CD4-positive, alpha-beta T cell (primary cell): ENCODE measurements around the gene RIPK1. TPM values are rescaled to one million over a fixed set of nuclear protein-coding genes. Genes with fewer than 3 reads are reported as not detected.
A peak's percentile ranks its signal among the peaks of the same experiment; 100 is the strongest.
"Not testable (repeated sequence)": the region's sequence is repeated elsewhere in the genome, so short reads cannot be mapped to it uniquely, and the experiment has no call there.

ENCODE experiments used
- ATAC-seq: fragments of 200-7000 bp; cut with Tn5 transposase; one replicate; pipeline ENCODE4 v1.10.0; 2022; ENCODE audit warnings: mild to moderate bottlenecking; ENCODE audit not compliant: poor library complexity
- CTCF ChIA-PET: fragments of 350-600 bp; sonication (Branson Sonifier 250); formaldehyde crosslinking; loops from one replicate; lab custom pipeline; 2021; ENCODE audit warnings: antibody characterized with exemption, inconsistent platforms; lab: Charles Lee
- POLR2A ChIA-PET: fragments of 350-600 bp; sonication (Branson Sonifier 250); formaldehyde crosslinking; loops from one replicate; lab custom pipeline; 2021; ENCODE audit warnings: antibody characterized with exemption, inconsistent platforms; lab: Charles Lee
- DNase-seq, 14 experiments: peaks; one replicate each; pipeline ENCODE4 v3.0.0-alpha.2; 2013 to 2020; ENCODE audit warnings: mixed read lengths in 2 of 14
- H3K27ac ChIP-seq, 2 donors: one replicate each; pipeline versions ENCODE4 v1.5.1 to v1.7.0; 2013; ENCODE audit warnings: low read length in 2 of 2, low read depth in 1 of 2, mild to moderate bottlenecking in 1 of 2
- H3K27me3 ChIP-seq, 2 experiments: 1 replicate in 1 of 2; 2 replicates in 1 of 2; pipeline versions ENCODE4 v1.6.1 to v1.7.0; 2013; ENCODE audit warnings: low read length in 2 of 2, control low read depth in 1 of 2, mild to moderate bottlenecking in 1 of 2, moderate library complexity in 1 of 2; ENCODE audit not compliant: insufficient read depth in 2 of 2, control insufficient read depth in 1 of 2
- H3K36me3 ChIP-seq: one replicate; pipeline ENCODE4 v1.6.1; 2013; ENCODE audit warnings: low read length, control low read depth; ENCODE audit not compliant: insufficient read depth
- H3K4me1 ChIP-seq: one replicate; pipeline ENCODE4 v1.6.1; 2013; ENCODE audit warnings: low read length, control low read depth; ENCODE audit not compliant: insufficient read depth
- H3K4me3 ChIP-seq: one replicate; pipeline ENCODE4 v1.5.1; 2013; ENCODE audit warnings: mild to moderate bottlenecking, low read length, moderate library complexity
- H3K9me3 ChIP-seq, 2 experiments: 1 replicate in 1 of 2; 2 replicates in 1 of 2; pipeline versions ENCODE4 v1.6.1 to v1.7.0; 2013; ENCODE audit warnings: low read length in 2 of 2, mild to moderate bottlenecking in 2 of 2, control low read depth in 1 of 2, moderate library complexity in 1 of 2; ENCODE audit not compliant: control insufficient read depth in 1 of 2, insufficient read depth in 1 of 2
- H3K27ac Mint-ChIP-seq: one replicate; pipeline ENCODE4 v1.8.0; 2020; ENCODE audit warnings: mixed read lengths
- H3K27me3 Mint-ChIP-seq: one replicate; pipeline ENCODE4 v1.8.0; 2021; ENCODE audit warnings: mixed read lengths
- H3K36me3 Mint-ChIP-seq: one replicate; pipeline ENCODE4 v1.8.0; 2021; ENCODE audit warnings: low read depth, mixed read lengths
- H3K4me1 Mint-ChIP-seq: one replicate; pipeline ENCODE4 v1.8.0; 2021; ENCODE audit warnings: low read depth, mixed read lengths
- H3K4me3 Mint-ChIP-seq: one replicate; pipeline ENCODE4 v1.8.0; 2020; ENCODE audit warnings: mild to moderate bottlenecking, mixed read lengths
- H3K9me3 Mint-ChIP-seq: one replicate; pipeline ENCODE4 v1.8.0; 2020; ENCODE audit warnings: mixed read lengths
- intact Hi-C, 2 experiments: fragments of 100-400 bp; cut with DNase I in 1 of 2; cut with micrococcal nuclease in 1 of 2; formaldehyde crosslinking; loops; one replicate each; pipeline versions ENCODE4 v1.15.1 to v1.9.0; 2023 to 2025; cut with DNase I, micrococcal nuclease
- total RNA-seq, 174 experiments: library from RNA in 2 of 174; stranded (reverse) in 2 of 174; gene quantifications; one replicate each; pipeline ENCODE4 v1.2.3 and lab custom pipeline; 2021 to 2026
- TF ChIP-seq, protein P1 (sequence below): fragments of 200-600 bp; IDR thresholded peaks from one replicate; pipeline ENCODE4 v1.8.0; 2022; ENCODE audit warnings: antibody characterized with exemption, mild to moderate bottlenecking

The RIPK1 gene
- total RNA-seq, 2 experiments from 2014 or later: 17.2 to 17.3 TPM

DNA sequence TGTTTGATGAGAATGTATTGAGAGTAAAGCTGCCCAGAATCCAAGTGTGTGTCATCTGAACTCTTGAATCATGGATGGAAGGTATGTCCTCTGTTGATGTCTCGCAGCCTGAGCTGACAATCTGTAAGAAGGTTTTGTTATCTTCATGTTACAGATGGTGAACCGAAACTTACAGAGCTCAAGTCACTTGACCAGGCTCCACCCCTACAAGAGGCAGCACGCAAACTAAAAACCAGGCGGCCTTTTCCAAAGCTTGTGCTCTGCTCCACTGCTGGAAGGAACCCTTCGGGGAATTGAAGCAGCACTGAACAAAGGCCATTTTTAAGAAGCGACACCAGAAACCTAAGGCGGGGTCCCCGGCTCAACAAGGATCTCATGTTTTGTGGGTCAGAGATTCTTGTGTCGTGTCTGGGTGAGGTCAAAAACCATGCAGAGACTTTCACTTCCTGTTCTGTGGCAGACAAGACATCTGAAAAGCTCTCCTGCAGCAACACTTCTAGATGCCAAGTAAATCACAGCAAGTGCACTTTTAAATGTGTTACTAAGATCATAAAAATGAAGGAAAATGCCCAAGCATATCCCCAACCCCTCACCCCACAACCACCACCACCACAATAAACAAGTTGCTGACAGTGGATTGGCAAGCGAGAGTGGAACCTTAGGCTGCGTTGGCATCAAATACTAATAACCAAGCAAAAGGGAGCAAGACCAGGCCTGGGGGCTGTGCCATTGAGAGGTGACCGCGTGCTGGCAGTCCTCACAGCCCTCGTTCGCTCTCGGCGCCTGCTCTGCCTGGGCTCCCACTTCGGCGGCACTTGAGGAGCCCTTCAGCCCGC lies 41.3 kb upstream of the RIPK1 start:
- DNase-seq: peak; percentile 15 to 74 (median 37)
- POLR2A ChIA-PET: interaction anchor here (0.7 to 8.9 kb wide), 22 partner anchors 9 to 261 kb away, joined by 3 to 82 read pairs (median 6); partner anchors contain the start of genes NQO2, RIPK1, SERPINB1 and TUBB2A
- Histone ChIP-seq H3K27me3 (no peaks in the 10 kb centered on the region), H3K27ac (peak overlapping the region; percentile 6 to 30), H3K36me3 (no peaks in the 10 kb centered on the region), H3K9me3 (no peaks in the 10 kb centered on the region), H3K4me1 (peaks cover 66% of the 10 kb centered on the region), H3K4me3 (peak overlapping the region; percentile 13)
- CTCF ChIA-PET: interaction anchor here (0.8 to 4.4 kb wide), 4 partner anchors 25 to 149 kb away, joined by 3 to 29 read pairs (median 4); no protein-coding TSS in a partner anchor
- peaks cover 5% of the 10 kb centered on the region for H3K36me3 Mint-ChIP-seq
- H3K27me3 Mint-ChIP-seq: peaks cover 6% of the 10 kb centered on the region
- TF ChIP-seq, protein P1, sequence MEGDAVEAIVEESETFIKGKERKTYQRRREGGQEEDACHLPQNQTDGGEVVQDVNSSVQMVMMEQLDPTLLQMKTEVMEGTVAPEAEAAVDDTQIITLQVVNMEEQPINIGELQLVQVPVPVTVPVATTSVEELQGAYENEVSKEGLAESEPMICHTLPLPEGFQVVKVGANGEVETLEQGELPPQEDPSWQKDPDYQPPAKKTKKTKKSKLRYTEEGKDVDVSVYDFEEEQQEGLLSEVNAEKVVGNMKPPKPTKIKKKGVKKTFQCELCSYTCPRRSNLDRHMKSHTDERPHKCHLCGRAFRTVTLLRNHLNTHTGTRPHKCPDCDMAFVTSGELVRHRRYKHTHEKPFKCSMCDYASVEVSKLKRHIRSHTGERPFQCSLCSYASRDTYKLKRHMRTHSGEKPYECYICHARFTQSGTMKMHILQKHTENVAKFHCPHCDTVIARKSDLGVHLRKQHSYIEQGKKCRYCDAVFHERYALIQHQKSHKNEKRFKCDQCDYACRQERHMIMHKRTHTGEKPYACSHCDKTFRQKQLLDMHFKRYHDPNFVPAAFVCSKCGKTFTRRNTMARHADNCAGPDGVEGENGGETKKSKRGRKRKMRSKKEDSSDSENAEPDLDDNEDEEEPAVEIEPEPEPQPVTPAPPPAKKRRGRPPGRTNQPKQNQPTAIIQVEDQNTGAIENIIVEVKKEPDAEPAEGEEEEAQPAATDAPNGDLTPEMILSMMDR: no peak
- peak overlapping the region; percentile 92 for H3K27ac Mint-ChIP-seq
- H3K4me1 Mint-ChIP-seq: peaks cover 62% of the 10 kb centered on the region
- H3K4me3 Mint-ChIP-seq: peak overlapping the region; percentile 76
- peak; percentile 36 for ATAC-seq
- intact Hi-C loops: loop anchor here in 1 of 2 experiments (2.0 kb wide), 1 partner anchor 28 kb away; the partner anchor contains the start of gene NQO2
- no peaks in the 10 kb centered on the region for H3K9me3 Mint-ChIP-seq

DNA sequence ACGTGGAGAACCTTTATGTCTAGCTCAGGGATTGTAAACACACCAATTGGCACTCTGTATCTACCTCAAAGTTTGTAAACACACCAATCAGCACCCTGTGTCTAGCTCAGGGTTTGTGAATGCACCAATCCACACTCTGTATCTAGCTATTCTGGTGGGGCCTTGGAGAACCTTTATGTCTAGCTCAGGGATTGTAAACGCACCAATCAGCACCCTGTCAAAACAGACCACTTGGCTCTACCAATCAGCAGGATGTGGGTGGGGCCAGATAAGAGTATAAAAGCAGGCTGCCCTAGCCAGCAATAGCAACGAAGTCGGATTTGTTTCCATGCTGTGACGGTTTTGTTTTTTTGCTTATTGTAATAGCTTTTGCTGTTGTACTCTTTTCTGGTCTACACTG lies 40.1 kb upstream of the RIPK1 start:
- peak overlapping the region; percentile 90 for H3K27ac Mint-ChIP-seq
- POLR2A ChIA-PET: interaction anchor here (1.5 to 8.9 kb wide), 6 partner anchors 13 to 40 kb away, joined by 5 to 82 read pairs (median 41); partner anchors contain the start of genes NQO2 and RIPK1
- peak overlapping the region; percentile 30 for H3K4me3 Mint-ChIP-seq

DNA sequence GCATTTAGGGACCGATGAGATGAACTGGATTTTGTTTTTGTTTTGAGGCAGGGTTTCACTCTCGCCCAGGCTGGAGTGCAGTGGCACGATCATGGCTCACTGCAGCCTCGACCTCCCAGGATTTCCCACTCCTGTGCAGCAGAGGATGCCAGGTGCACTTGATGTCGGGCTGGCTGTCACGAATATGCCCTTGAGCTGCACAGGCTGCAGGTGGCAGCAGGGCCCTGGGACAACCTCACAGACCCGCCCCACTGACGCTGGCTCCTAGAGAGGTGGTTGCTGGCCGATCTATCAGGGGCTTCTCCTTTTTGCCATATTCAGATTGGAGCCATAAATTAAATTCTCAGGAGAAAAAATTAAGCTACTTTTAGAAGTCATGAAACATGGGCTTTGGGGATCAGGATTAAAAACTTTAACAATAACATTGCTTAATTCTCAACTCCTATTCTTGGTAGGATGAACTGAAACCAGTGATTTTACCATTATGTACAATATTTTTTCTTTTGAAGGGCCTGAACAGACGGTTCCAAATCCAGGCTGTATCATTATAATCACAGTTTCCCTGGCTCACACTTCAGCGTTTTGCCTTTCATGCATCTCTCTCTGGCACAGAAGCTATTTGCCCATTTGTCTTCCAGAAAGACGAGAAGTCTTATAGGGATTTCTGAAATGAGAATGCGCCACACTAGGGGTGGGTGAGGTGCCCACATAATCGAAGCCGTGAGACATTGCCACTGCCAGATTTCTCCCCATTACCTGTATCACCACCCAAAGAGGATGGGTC lies 36.2 kb upstream of the RIPK1 start:
- H3K27ac Mint-ChIP-seq: no peak overlapping the region
- ATAC-seq (peak; percentile 75), DNase-seq (peak in 7 of 14 experiments; percentile 23 to 56 (median 43))
- ChIA-PET POLR2A (interaction anchor here (0.8 to 1.4 kb wide), 3 partner anchors 12 to 36 kb away, joined by 3 to 4 read pairs (median 4); partner anchors contain the start of genes NQO2 and RIPK1), CTCF (interaction anchor here (0.8 to 1.2 kb wide), 2 partner anchors 21 to 23 kb away, joined by 3 to 4 read pairs; no protein-coding TSS in a partner anchor)
- TF ChIP-seq, protein P1: no peak
- H3K9me3 Mint-ChIP-seq: no peaks in the 10 kb centered on the region
- no peak overlapping the region for H3K4me3 Mint-ChIP-seq
- peaks cover 10% of the 10 kb centered on the region for H3K27me3 Mint-ChIP-seq
- Histone ChIP-seq H3K4me3 (no peak overlapping the region), H3K9me3 (no peaks in the 10 kb centered on the region), H3K27ac (no peak overlapping the region), H3K27me3 (no peaks in the 10 kb centered on the region), H3K36me3 (no peaks in the 10 kb centered on the region), H3K4me1 (peaks cover 15% of the 10 kb centered on the region)
- intact Hi-C loops: loop anchor here (2.0 kb wide), 1 partner anchor 21 kb away; no protein-coding TSS in a partner anchor
- H3K36me3 Mint-ChIP-seq: no peaks in the 10 kb centered on the region
- H3K4me1 Mint-ChIP-seq: peaks cover 27% of the 10 kb centered on the region

More for the DNA sequence above, 40.1 kb upstream of the RIPK1 start:
- H3K4me1 Mint-ChIP-seq: peaks cover 60% of the 10 kb centered on the region
- DNase-seq, H3K27me3 ChIP-seq, intact Hi-C loops, H3K36me3 Mint-ChIP-seq, H3K36me3 ChIP-seq, H3K9me3 ChIP-seq, H3K27ac ChIP-seq, ATAC-seq, H3K9me3 Mint-ChIP-seq, H3K4me3 ChIP-seq, H3K27me3 Mint-ChIP-seq: not testable (repeated sequence)
- peaks cover 54% of the 10 kb centered on the region for H3K4me1 ChIP-seq
- CTCF ChIA-PET: interaction anchor here (0.9 kb wide), 1 partner anchor 26 kb away, joined by 3 read pairs; no protein-coding TSS in a partner anchor
